HEK293 (cell line): ENCODE data around the gene COG8.

Experiments used
- KLF16 ChIP-seq: fragments of 450-650 bp; formaldehyde crosslinking; IDR thresholded peaks from 2 replicates; pipeline ENCODE4 v1.5.1; 2017; ENCODE audit warnings: missing biosample characterization, missing genetic modification characterization
- KLF8 ChIP-seq: fragments of 450-650 bp; formaldehyde crosslinking; IDR thresholded peaks from 2 replicates; pipeline ENCODE4 v1.5.1; 2016; ENCODE audit warnings: missing biosample characterization, missing genetic modification characterization
- RBAK ChIP-seq: fragments of 450-650 bp; formaldehyde crosslinking; IDR thresholded peaks from 2 replicates; pipeline ENCODE4 v1.5.1; 2016; ENCODE audit warnings: missing biosample characterization, missing genetic modification characterization
- ZNF114 ChIP-seq: fragments of 450-650 bp; formaldehyde crosslinking; IDR thresholded peaks from 2 replicates; pipeline ENCODE4 v1.5.0; 2017; ENCODE audit warnings: missing biosample characterization, missing genetic modification characterization
- ZNF433 ChIP-seq: fragments of 450-650 bp; formaldehyde crosslinking; IDR thresholded peaks from 2 replicates; pipeline ENCODE4 v1.5.1; 2016; ENCODE audit warnings: missing biosample characterization, missing genetic modification characterization, low read depth
- ZNF530 ChIP-seq: fragments of 450-650 bp; formaldehyde crosslinking; IDR thresholded peaks from 2 replicates; pipeline ENCODE4 v1.5.1; 2016; ENCODE audit warnings: low read depth, missing biosample characterization, missing genetic modification characterization
- ZNF600 ChIP-seq: fragments of 450-650 bp; formaldehyde crosslinking; IDR thresholded peaks from 2 replicates; pipeline ENCODE4 v1.5.1; 2016; ENCODE audit warnings: missing biosample characterization, missing genetic modification characterization
- ZSCAN23 ChIP-seq: fragments of 450-650 bp; formaldehyde crosslinking; IDR thresholded peaks from 2 replicates; pipeline ENCODE4 v1.5.1; 2016; ENCODE audit warnings: missing biosample characterization, missing genetic modification characterization
- TF ChIP-seq, protein P1 (sequence below): fragments of 450-650 bp; formaldehyde crosslinking; IDR thresholded peaks from 2 replicates; pipeline ENCODE4 v1.5.1; 2016; ENCODE audit warnings: missing biosample characterization, missing genetic modification characterization
- TF ChIP-seq, protein P2 (sequence below): fragments of 450-650 bp; formaldehyde crosslinking; IDR thresholded peaks from 2 replicates; pipeline ENCODE4 v1.5.1; 2016; ENCODE audit warnings: missing biosample characterization, missing genetic modification characterization, low read depth
- TF ChIP-seq, protein P3 (sequence below): fragments of 450-650 bp; formaldehyde crosslinking; IDR thresholded peaks from 2 replicates; pipeline ENCODE4 v1.5.1; 2016; ENCODE audit warnings: missing biosample characterization, missing genetic modification characterization
- TF ChIP-seq, protein P4 (sequence below): sonication (generic); formaldehyde crosslinking; IDR thresholded peaks from 2 replicates; pipeline ENCODE4 v1.8.1; 2022; ENCODE audit warnings: mild to moderate bottlenecking, moderate library complexity, missing genetic modification reagents
- TF ChIP-seq, protein P5 (sequence below): fragments of 450-650 bp; formaldehyde crosslinking; IDR thresholded peaks from 2 replicates; pipeline ENCODE4 v1.5.1; 2016; ENCODE audit warnings: missing biosample characterization, missing genetic modification characterization

DNA sequence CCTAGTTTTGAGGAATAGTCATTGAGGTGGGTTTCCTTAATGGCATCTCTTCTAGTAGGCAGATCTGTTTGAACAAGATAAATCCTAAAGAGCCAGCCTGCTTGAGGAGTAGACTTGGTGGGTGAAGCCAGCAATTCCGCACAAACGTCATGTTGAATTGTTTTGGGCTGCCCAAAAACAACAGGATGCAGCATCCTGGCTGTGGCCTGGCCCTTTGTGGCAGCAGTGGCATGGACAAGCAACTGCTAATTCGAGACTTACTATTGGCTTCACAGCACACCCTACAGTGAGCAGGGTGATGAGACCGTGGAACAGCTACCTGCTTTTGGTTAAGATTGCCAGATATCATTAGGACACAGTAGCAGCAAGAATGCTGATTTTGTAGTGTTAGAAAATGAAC lies 37.5 kb downstream of the COG8 start:
- no peak for TF ChIP-seq ZNF600 (tag by site-specific recombination)
- no peak for TF ChIP-seq KLF8 (tag by site-specific recombination)
- TF ChIP-seq, protein P1, sequence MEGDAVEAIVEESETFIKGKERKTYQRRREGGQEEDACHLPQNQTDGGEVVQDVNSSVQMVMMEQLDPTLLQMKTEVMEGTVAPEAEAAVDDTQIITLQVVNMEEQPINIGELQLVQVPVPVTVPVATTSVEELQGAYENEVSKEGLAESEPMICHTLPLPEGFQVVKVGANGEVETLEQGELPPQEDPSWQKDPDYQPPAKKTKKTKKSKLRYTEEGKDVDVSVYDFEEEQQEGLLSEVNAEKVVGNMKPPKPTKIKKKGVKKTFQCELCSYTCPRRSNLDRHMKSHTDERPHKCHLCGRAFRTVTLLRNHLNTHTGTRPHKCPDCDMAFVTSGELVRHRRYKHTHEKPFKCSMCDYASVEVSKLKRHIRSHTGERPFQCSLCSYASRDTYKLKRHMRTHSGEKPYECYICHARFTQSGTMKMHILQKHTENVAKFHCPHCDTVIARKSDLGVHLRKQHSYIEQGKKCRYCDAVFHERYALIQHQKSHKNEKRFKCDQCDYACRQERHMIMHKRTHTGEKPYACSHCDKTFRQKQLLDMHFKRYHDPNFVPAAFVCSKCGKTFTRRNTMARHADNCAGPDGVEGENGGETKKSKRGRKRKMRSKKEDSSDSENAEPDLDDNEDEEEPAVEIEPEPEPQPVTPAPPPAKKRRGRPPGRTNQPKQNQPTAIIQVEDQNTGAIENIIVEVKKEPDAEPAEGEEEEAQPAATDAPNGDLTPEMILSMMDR (tag by site-specific recombination) = no peak
- TF ChIP-seq, protein P2, sequence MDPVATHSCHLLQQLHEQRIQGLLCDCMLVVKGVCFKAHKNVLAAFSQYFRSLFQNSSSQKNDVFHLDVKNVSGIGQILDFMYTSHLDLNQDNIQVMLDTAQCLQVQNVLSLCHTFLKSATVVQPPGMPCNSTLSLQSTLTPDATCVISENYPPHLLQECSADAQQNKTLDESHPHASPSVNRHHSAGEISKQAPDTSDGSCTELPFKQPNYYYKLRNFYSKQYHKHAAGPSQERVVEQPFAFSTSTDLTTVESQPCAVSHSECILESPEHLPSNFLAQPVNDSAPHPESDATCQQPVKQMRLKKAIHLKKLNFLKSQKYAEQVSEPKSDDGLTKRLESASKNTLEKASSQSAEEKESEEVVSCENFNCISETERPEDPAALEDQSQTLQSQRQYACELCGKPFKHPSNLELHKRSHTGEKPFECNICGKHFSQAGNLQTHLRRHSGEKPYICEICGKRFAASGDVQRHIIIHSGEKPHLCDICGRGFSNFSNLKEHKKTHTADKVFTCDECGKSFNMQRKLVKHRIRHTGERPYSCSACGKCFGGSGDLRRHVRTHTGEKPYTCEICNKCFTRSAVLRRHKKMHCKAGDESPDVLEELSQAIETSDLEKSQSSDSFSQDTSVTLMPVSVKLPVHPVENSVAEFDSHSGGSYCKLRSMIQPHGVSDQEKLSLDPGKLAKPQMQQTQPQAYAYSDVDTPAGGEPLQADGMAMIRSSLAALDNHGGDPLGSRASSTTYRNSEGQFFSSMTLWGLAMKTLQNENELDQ (tag by site-specific recombination) = no peak
- no peak for TF ChIP-seq RBAK (tag by site-specific recombination)
- TF ChIP-seq, protein P3, sequence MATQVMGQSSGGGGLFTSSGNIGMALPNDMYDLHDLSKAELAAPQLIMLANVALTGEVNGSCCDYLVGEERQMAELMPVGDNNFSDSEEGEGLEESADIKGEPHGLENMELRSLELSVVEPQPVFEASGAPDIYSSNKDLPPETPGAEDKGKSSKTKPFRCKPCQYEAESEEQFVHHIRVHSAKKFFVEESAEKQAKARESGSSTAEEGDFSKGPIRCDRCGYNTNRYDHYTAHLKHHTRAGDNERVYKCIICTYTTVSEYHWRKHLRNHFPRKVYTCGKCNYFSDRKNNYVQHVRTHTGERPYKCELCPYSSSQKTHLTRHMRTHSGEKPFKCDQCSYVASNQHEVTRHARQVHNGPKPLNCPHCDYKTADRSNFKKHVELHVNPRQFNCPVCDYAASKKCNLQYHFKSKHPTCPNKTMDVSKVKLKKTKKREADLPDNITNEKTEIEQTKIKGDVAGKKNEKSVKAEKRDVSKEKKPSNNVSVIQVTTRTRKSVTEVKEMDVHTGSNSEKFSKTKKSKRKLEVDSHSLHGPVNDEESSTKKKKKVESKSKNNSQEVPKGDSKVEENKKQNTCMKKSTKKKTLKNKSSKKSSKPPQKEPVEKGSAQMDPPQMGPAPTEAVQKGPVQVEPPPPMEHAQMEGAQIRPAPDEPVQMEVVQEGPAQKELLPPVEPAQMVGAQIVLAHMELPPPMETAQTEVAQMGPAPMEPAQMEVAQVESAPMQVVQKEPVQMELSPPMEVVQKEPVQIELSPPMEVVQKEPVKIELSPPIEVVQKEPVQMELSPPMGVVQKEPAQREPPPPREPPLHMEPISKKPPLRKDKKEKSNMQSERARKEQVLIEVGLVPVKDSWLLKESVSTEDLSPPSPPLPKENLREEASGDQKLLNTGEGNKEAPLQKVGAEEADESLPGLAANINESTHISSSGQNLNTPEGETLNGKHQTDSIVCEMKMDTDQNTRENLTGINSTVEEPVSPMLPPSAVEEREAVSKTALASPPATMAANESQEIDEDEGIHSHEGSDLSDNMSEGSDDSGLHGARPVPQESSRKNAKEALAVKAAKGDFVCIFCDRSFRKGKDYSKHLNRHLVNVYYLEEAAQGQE (tag by site-specific recombination) = no peak
- no peak for TF ChIP-seq ZSCAN23 (tag by site-specific recombination)
- TF ChIP-seq ZNF433 (tag by site-specific recombination) = no peak
- TF ChIP-seq ZNF114 = no peak
- no peak for TF ChIP-seq KLF16 (tag by site-specific recombination)
- TF ChIP-seq, protein P4, sequence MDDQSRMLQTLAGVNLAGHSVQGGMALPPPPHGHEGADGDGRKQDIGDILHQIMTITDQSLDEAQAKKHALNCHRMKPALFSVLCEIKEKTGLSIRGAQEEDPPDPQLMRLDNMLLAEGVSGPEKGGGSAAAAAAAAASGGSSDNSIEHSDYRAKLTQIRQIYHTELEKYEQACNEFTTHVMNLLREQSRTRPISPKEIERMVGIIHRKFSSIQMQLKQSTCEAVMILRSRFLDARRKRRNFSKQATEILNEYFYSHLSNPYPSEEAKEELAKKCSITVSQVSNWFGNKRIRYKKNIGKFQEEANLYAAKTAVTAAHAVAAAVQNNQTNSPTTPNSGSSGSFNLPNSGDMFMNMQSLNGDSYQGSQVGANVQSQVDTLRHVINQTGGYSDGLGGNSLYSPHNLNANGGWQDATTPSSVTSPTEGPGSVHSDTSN = no peak
- no peak for TF ChIP-seq ZNF530 (tag by site-specific recombination)
- TF ChIP-seq, protein P5, sequence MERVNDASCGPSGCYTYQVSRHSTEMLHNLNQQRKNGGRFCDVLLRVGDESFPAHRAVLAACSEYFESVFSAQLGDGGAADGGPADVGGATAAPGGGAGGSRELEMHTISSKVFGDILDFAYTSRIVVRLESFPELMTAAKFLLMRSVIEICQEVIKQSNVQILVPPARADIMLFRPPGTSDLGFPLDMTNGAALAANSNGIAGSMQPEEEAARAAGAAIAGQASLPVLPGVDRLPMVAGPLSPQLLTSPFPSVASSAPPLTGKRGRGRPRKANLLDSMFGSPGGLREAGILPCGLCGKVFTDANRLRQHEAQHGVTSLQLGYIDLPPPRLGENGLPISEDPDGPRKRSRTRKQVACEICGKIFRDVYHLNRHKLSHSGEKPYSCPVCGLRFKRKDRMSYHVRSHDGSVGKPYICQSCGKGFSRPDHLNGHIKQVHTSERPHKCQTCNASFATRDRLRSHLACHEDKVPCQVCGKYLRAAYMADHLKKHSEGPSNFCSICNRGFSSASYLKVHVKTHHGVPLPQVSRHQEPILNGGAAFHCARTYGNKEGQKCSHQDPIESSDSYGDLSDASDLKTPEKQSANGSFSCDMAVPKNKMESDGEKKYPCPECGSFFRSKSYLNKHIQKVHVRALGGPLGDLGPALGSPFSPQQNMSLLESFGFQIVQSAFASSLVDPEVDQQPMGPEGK (tag by site-specific recombination) = no peak
